ENCODE data around the gene EEF2KMT. TPM values are rescaled to one million over a fixed set of nuclear protein-coding genes. Genes with fewer than 3 reads are reported as not detected.
"Not testable (repeated sequence)": the region's sequence is repeated elsewhere in the genome, so short reads cannot be mapped to it uniquely, and the experiment has no call there.

EEF2KMT gene
- total RNA-seq, 1 donor from 2014 or later, result 8.9 TPM

- peak; percentile 46 for DNase-seq (ENCODE audit: low read depth, low spot score)
Observed at GRCh38 chr16:5071681-5072333, 25.8 kb downstream of the EEF2KMT start, which contains the start of gene ALG1. Gene ALG1 (plus strand): TSS chr16:5071843. CDS start chr16:5071850, 7 bp downstream.

GRCh38 chr16:5071341-5071680 lies 26.3 kb downstream of the EEF2KMT start:
- no peak for DNase-seq (ENCODE audit: low read depth, low spot score)

- DNase-seq (ENCODE audit: low read depth, low spot score), result no peak
Observed at GRCh38 chr16:5070431-5071186, 27.0 kb downstream of the EEF2KMT start.

GRCh38 chr16:5069854-5070253 lies 27.7 kb downstream of the EEF2KMT start:
- DNase-seq (ENCODE audit: low read depth, low spot score), result no peak

- DNase-seq (ENCODE audit: low read depth, low spot score), result no peak
Observed at GRCh38 chr16:5069048-5069447, 28.5 kb downstream of the EEF2KMT start.

GRCh38 chr16:5066511-5066910 lies 31.1 kb downstream of the EEF2KMT start:
- no peak for DNase-seq (ENCODE audit: low read depth, low spot score)

- DNase-seq (ENCODE audit: low read depth, low spot score), result no peak
Observed at GRCh38 chr16:5065813-5066212, 31.8 kb downstream of the EEF2KMT start, which contains the start of gene C16orf89. Gene C16orf89 (minus strand): TSS chr16:5065956. CDS start chr16:5065908, 48 bp downstream.

- DNase-seq (ENCODE audit: low read depth, low spot score), result no peak
Observed at GRCh38 chr16:5065326-5065725, 32.3 kb downstream of the EEF2KMT start.

GRCh38 chr16:5064915-5065314 lies 32.7 kb downstream of the EEF2KMT start:
- DNase-seq (ENCODE audit: low read depth, low spot score), result no peak

GRCh38 chr16:5062790-5063765 lies 34.5 kb downstream of the EEF2KMT start:
- DNase-seq (ENCODE audit: low read depth, low spot score), result no peak

GRCh38 chr16:5062051-5062450 lies 35.5 kb downstream of the EEF2KMT start:
- DNase-seq (ENCODE audit: low read depth, low spot score), result no peak

GRCh38 chr16:5060073-5060641 lies 37.4 kb downstream of the EEF2KMT start:
- no peak for DNase-seq (ENCODE audit: low read depth, low spot score)

- no peak for DNase-seq (ENCODE audit: low read depth, low spot score)
Observed at GRCh38 chr16:5059386-5060072, 38.1 kb downstream of the EEF2KMT start.

- no peak for DNase-seq (ENCODE audit: low read depth, low spot score)
Observed at GRCh38 chr16:5058476-5058875, 39.1 kb downstream of the EEF2KMT start.

GRCh38 chr16:5056352-5056751 lies 41.2 kb downstream of the EEF2KMT start:
- no peak for DNase-seq (ENCODE audit: low read depth, low spot score)

GRCh38 chr16:5054876-5055865 lies 42.4 kb downstream of the EEF2KMT start:
- no peak for DNase-seq (ENCODE audit: low read depth, low spot score)

GRCh38 chr16:5046914-5047313 lies 50.7 kb downstream of the EEF2KMT start:
- DNase-seq (ENCODE audit: low read depth, low spot score), result no peak

- DNase-seq (ENCODE audit: low read depth, low spot score), result no peak
Observed at GRCh38 chr16:5045499-5046115, 52.0 kb downstream of the EEF2KMT start.

- DNase-seq (ENCODE audit: low read depth, low spot score), result not testable (repeated sequence)
Observed at GRCh38 chr16:5044581-5044980, 53.0 kb downstream of the EEF2KMT start.
